NCI-H510A treated with DMSO at 0.1 percent for 48 hours (cell line): Measurements from ENCODE around the gene EEPD1.

Experiments used
- DNase-seq: peaks from one replicate; lab custom pipeline; 2025; lab: John Stamatoyannopoulos, UW

EEPD1 gene

DNA sequence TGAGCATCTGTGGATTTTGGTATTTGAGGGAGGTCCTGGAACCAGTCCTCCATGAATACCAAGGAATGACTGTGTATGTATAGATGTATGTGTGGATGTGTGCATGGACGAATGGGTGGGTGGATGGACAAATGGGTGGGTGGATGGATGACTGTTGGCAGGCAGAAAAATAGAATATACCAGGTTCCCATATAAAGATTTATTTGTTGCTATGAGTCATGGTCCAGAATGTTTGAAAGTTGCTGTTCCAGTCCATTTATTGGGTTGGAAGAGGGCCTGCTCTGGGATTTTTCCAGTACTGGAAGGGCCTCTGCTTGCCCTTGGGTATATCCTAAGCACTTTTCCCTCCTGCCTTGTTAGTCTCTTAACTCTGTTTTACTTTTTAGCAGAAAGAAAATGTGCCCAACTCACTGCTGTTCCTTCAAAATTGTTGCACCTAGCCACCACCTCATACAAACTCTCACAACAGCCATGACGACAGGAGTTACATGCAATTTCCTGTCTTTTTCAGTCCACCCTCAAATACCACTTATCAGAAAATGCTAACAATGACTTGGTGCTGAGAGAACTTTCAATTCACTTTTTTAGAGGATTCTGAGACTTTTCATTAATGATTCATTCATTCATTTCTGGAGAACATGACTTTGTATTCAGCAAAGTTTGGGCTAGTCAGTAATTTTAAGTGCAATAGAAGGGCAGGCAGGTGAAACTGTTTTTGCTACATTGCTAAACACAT lies 108.1 kb downstream of the EEPD1 start:
- DNase-seq, result no peak

DNA sequence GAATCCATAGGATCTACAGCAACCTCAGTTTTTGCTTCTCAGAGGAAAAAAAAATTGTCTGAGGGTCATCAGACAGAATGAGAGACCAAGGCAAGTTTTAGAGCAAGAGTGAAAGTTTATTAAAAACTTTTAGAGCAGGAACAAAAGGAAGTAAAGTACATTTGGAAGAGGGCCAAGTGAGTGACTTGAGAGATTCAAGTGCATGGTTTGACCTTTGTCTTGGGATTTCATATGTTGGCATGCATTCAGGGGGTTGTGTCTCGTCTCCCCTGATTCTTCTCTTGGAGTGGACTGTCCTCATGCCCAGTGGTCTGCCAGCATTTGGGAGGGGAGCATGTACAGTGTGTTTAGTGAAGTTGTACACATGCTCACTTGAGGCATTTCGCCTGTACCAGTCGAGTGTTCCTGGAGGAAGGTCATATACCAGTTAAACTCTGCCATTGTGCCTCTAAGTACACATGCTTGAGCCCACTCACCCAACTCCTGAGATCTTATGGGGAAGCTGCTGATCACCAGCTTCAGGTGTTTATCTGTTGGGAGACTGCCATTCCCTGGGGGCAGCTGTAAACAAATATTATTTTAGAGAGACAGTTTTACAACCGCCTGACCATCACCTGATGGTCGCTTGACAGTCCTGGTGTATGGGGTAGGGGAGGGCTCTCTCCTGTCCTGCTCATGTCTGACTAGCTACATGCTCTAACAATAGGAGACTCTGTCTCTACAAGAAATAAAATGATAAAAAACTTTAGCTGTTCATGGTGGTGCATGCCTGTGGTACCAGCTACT lies 109.4 kb downstream of the EEPD1 start:
- DNase-seq, result no peak

DNA sequence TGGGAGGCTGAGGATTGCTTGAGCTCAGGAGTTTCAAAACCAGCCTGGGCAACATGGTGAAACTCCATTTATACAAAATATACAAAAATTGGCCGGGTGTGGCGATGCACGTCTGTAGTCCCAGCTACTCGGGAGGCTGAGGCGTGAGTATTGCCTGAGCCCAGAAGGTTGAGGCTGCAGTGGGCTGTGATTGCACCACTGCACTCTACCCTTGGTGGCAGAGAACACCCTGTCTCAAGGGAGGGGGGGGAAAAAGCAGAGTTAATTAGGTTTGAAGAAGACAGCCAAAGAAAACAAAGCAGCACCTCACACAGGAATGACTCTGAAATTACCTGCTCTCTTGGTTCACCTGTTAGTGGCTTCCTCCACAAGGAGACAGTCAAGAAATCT lies 110.0 kb downstream of the EEPD1 start:
- DNase-seq, result no peak

DNA sequence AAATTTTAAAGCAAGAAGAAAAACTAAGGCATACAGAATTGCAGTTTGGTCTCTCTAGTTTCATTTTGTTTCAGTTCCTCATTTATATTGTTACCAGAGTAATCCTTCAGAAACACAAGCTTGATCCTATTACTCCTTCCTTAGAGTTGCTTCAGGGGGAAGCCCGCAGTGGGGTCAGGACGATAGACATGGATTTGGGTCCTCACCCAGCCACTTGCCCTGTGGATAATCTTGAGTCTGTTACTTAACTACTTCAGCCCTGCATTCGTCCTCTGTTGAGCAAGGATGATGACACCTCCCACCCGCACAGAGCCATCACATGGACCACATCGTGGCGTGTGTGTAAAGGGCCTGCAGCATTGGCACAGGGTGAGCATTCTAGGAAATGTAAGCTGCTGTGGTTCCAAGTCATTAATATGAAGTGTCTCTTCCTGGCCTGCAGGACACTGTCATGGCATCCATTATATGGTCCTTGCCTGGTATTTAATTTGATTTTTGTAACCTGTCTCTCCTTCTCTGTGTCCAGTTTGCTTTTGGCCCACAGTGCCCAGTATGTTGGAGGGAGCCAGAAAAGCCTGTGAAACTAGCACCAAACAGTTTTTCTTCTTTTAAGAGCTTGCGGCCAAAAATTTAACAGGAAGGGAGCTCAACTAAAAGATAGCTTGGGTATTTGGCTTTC lies 111.2 kb downstream of the EEPD1 start:
- DNase-seq, result no peak

DNA sequence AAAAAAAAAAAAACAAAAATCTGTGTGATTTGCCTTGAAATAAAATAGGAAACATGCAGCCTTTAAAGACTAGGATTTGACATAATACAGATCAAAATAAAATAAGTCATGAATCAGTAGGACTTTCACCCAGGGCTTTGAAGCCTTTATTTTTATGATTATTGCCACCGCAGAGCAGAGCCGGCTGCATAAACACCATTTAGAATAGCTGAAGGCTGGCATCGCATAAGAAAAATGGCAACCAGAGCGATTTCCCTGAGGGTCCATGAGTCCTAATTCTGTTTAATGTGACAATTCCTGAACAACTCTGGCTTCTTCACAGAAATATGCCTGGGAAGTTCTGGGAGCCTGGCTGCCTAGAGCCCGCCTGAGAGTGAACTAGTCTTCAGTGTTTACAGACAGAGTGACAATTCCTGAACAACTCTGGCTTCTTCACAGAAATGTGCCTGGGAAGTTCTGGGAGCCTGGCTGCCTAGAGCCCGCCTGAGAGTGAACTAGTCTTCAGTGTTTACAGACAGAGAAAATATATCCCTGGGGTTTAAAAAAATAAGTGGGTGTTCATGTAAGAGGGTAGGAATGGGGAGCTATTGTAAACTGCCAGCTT lies 112.0 kb downstream of the EEPD1 start:
- DNase-seq, result no peak

DNA sequence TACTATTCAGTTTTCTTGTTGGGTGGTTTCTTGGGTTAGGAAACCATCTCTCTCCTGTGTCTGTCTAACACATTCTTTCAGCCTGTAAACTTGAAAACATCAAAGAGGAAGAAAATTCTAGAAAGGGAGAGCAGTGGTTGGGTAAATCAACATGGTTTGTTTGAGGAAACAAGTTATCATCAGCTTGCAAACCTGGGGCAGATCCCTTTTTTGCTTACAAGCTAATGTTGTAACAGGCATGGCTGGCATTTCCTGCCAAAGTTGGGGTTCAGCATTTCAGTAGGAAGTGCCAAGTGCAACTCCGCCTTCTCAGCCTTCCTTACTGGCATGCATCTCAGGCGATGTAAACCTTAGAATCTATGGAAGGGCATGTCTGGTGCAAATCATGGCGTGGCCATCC lies 112.6 kb downstream of the EEPD1 start:
- DNase-seq, result no peak

DNA sequence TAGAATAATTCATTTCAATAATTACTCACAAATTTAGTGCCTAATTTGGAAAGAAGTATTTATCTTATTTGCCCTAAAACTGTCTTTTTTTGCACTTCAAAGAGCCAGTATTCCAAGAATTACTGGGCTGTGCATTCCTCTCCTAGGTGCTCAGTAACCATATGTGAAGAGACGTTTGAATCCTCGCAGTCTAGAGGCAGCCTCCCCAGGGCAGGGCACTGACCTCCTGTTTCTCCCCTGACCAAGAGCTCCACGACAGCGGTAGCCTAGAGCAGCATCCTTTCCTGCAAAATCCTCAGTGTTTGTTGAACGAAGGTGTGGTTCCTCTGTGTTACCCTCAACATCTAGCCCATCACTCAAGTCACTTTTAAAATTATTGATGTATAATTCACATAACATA lies 113.1 kb downstream of the EEPD1 start:
- no peak for DNase-seq

DNA sequence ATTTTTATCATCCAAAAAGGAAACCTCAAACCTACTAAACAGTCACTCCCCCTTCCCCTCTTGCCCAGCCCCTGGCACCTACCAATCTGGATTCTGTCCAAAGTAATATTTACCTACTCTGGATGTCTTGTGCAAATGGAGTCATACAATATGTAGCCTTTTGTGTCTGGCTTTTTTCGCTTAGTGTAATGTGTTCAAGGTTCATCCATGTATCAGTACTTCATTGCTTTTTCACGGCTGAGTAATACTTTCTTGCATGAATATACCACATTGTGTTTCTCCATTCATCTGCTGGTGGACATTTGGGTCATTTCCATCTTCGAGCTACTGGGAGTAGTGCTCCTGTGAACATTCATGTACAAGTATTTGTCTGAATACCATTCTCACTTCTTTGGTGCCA lies 113.6 kb downstream of the EEPD1 start:
- DNase-seq, result no peak

DNA sequence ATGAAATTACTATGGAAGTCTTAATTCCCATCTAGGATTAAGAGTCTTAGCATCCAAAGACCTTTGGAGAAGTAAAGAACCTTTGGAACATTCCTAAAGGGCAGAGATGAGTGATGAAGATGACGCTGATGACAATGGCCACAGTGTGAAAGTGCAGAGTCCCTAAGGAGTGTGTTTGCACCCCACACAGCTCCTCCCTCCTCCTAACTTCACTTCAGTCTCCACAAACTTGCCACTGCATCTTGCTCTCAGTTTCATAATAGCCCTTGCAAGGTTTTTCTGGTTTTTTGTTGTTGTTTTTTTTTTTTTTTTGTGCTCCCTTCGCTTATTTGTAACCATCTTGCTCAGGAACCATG lies 119.1 kb downstream of the EEPD1 start:
- DNase-seq, result no peak

DNA sequence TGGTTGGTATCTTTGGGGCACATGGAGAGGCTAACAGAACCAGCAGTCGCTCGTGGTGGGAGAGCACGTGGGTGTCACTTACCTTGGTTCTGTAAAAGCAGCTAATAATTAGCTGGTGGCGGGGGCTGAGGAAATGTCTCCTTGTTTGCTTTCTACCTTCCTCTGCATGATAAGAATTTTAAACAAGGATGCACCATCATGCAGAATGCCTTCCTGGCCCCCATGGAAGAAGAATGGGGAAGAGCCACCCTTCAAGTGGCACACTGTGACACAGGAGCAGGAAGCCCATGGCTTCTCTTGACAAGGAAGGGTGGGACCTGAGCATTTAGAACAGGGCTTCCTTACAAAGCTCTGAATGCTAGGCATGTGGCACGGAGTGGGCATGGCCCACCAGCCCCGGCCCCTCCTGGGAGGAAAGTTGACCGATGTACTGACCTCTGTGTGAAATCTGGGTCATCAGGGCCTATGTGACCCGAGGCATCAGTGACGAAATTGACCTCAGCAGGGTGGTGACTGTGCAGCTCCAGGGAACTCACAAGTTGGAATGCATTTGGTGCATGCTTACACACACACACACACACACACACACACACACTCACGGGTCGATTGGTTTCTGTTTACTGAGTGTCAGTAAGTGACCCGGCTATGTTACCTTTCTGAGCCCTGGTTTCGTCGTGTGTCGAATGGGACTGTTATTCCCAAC lies 119.7 kb downstream of the EEPD1 start:
- no peak for DNase-seq

DNA sequence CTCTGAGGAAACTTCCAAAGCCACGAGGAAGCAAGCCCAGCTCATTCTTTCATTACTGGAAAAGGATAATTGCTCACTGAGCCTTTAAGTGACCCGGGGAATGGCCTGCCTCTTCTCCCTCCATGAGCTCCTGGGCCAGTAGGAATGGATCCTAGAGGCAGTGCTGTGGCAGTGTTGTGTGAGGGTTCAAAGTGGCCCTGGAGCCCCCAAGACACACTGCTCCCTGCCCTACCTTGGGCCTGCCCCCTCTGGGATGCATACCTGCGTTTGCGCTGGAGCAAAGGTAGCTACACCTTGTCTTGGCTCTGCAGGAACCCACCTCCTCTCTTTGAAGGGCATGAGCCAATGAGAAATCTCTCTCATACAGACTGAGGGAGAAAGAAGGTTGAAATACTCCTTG lies 120.8 kb downstream of the EEPD1 start:
- no peak for DNase-seq

DNA sequence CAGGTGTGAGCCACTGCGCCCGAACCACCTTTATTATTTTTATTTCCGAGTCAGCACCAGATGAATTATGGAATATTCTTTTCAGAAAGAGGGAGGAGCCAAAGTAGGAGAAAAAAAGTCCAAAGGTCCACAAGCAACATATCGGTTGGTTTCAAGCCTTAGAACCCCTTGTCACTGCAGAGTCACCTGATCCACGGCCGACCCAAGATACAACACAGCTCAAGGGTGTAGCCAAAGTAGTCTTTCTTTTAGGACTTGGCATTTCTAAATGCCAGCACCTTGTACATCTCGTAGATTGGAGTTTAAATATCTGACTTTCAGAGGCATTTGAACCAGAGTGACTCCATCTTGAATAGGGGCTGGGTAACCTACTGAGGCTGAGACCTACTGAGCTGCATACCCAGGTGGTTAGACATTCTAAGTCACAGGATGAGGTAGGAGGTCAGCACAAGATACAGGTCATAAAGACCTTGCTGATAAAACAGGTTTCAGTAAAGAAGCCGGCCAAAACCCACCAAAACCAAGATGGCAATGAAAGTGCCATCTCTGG lies 122.8 kb downstream of the EEPD1 start:
- no peak for DNase-seq

DNA sequence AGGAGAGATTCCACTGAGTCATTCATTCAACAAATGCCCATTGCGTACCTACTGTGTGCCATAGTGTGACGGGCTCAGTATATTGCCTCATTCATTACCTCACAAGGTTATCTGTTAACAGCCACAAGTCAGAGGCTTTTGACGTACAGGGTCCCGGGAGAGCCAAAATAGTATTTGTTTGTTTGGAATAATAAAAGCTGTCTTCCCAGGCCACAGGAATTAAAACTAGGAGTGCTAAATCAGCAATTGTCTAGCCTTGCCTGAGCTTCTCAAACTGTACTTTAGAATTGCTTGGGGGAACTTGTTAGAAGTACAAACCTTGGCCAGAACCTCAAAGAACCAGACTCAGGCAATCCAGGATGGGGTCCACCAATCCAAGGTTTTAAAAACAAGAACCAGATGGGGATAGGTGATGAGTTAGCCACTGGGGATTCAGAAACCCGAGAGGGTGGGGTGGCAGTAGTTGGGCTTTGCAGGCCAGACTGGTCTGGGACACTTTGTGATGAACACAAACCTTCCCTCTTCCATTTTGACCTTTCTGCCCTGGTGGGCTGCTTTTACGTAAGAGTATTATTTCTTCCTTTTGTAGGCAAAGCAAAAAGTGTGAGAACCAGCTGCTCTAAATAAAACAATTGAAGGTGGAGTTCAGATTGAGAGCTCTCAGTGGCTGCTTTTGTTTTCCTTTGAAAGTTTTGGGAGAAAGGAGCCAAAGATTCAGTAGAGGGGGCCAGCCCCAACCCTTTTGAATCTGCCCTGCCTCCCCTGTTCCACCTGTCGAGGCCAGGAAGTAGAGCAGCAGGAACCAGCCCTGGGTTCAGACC lies 123.6 kb downstream of the EEPD1 start:
- DNase-seq, result no peak

DNA sequence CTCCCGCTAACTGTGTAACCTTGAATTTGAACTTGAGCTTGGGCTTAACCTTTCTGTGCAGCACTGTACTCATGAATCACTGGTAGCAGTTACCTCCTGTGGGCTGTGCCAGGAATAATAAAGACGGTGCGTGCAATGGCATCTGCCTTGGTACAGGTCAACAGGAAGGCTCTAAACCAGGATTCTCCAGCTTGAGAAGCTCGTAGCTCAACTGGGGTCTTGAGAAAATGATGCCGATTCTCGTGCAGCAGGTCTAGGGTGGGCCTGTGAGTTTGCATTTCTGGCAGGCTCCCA lies 124.1 kb downstream of the EEPD1 start:
- DNase-seq, result no peak

DNA sequence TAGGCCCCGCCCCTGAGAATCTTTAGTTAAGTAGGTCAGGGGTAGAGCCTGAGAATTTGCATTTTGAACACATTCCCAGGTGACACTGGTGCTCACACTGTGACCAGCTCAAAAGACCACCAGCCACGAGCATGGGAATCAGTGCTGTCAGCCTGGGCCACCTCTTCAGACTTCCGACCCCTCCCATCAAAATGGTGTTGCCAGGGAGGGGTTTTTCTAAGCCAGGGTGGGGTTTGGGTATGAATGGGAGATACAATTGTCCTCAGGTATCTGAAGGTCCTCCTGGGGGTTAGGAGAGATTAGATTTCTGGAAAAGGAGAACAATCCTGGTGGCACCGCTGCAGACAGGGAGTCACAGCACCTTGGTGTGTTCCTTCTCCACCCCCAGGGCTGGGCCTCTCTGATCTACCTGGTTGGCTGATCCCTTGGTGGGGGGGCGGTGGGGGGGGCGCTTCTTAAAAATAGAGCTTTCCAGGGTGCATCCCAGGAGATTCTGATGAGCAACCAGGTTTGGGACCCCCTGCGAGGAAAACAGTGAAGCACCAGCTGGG lies 125.1 kb downstream of the EEPD1 start:
- DNase-seq, result no peak

DNA sequence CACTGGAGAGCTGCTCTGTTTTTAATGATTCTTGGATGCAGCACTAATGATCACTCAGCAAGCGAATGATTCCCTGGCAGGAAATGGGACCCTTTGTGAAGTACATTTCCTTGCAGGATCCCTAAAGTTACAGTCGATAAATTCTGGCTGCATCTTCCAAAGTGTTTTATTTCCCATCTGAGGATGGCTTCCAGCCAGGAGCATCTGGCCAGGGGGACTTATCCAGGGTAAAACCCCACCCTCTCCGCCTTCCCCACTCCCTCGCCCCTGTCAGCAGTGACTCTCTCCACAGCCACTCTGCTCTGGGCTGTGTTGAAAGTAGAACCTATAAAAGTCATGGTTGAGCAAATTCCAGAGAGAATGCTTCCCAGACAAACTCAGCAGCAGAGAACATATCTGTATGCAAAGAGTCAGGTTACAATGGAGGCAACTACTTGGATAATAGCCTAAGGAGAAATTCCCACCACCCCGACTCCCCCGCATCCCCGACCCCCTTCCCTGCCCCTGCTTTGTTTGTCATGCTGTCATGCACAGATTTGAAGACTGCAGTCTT lies 125.6 kb downstream of the EEPD1 start:
- peak; percentile 80 for DNase-seq

DNA sequence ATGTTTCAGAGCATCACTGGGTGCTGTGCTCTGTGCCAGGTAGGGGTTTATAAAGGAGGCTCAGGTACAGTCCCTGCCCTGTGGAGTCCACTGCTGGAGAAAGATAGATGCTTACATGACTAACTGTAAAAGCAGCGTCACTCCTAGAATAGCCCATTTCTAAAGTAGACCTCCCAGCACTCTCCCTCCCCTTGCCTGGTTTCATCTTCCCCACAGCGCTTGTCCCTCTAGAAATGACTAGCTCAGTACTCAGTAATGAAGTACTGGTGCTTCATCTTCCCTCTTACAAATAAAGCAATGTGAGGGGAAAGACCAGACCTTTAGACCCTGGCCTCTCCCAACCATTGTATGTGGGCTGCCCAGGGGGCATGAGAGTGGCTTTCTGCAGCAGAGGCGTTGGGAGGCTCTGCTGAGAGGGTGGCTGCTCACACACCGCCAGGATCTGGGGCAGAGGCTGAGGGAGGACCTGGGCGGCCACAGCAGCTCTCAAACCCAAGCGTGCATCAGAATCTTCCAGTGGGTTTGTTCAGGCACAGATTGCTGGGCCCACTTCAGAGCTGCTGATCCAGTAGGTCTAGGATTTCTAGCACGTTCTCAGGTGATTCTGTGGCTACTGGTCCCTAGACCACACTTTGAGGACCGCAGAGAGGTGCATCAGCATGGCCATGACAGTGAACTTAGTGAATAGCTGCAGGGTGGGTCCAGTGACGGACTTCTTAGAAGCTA lies 126.3 kb downstream of the EEPD1 start:
- peak; percentile 61 for DNase-seq

DNA sequence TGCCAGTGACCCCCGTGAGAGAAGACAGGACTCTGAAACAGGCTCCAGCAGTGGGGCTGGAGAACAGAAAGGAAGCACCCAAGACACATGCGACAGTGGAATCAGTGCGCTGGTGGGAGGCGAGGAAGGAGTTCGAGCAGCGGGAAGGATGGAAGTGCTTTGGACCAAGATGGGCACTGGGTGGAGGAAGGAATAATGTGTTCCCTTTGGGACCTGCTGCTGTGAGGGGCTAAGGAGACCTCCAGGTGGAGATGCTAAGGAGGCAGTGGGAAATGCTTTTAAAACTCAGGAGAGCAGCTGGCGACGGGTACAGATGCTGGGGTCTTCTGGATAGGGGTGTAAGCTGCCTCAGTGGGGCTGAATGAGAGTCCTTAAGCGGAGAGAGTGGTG lies 126.9 kb downstream of the EEPD1 start:
- DNase-seq, result no peak

DNA sequence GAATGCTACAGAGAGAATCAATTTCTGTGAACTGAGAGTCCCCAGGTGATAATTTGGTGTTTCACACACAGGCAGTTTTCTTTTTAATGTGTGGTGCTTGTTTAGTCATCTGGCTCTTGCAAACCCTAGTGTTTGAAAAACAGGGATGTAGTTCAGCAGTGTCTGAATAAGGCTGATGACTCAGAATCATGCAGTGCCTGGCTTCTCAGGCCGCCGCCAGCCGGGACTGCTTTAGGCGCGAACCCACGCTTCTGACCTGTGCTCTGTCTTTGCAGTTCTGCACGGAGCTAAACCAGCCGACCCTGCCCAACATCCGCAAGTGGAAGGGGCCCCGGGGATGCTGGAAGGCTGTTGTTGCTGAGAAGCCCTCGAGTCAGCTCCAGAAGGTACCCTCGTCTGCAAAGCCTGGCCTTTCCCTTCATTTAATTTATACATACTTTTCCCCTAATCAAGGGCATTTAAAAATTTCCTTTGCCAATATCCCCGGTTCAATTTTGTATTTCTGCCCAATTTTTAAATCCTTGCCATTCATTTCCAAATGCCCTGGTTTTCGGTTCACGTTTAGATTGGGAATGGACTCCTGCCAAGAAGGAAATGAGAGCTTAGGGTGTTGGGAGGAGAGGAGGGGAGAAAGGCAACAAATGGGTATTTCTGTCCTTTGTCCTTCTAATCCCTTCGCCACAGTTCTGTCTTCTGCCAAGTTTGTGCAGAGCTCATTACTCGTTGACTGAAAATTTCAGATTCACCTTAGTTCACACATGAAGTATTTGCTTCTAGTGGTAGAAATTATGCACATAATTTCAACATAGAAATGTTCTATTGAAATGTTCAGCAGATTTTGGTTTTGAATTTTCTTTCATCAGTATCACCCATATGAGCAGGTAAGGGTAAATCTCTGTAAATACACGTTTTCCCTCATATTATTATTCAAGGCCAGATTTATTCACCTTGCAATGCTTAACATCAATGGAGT lies 128.1 kb downstream of the EEPD1 start:
- peak; percentile 33 for DNase-seq
